Body of pancreas (tissue), 4 donors: ENCODE results near the gene AZGP1.

Experiments used
- POLR2A ChIP-seq, 3 donors: fragments of 450-650 bp; IDR thresholded peaks; one replicate each; pipeline ENCODE4 v1.6.1; 2016; ENCODE audit warnings: antibody characterized with exemption in 3 of 3, mild to moderate bottlenecking in 2 of 3
- TF ChIP-seq, protein P1 (sequence below), 7 experiments: fragments of 450-650 bp in 4 of 7; fragments of 200-600 bp in 3 of 7; sonication (generic) in 3 of 7; IDR thresholded peaks; one replicate each; pipeline ENCODE4 v1.5.1; 2016 to 2019; ENCODE audit warnings: antibody characterized with exemption in 7 of 7

- TF ChIP-seq, protein P1, sequence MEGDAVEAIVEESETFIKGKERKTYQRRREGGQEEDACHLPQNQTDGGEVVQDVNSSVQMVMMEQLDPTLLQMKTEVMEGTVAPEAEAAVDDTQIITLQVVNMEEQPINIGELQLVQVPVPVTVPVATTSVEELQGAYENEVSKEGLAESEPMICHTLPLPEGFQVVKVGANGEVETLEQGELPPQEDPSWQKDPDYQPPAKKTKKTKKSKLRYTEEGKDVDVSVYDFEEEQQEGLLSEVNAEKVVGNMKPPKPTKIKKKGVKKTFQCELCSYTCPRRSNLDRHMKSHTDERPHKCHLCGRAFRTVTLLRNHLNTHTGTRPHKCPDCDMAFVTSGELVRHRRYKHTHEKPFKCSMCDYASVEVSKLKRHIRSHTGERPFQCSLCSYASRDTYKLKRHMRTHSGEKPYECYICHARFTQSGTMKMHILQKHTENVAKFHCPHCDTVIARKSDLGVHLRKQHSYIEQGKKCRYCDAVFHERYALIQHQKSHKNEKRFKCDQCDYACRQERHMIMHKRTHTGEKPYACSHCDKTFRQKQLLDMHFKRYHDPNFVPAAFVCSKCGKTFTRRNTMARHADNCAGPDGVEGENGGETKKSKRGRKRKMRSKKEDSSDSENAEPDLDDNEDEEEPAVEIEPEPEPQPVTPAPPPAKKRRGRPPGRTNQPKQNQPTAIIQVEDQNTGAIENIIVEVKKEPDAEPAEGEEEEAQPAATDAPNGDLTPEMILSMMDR (IDR thresholded peaks at IDR 0.05) = no peak
- TF ChIP-seq POLR2A (IDR thresholded peaks at IDR 0.05) = no peak
These were observed 19.0 kb upstream of the AZGP1 start for GRCh38 chr7:99994819-99995218.
